IMR-90 (cell line): ENCODE data around the gene SLC1A7. TPM values are rescaled to one million over a fixed set of nuclear protein-coding genes. Genes with fewer than 3 reads are reported as not detected.

Experiments used
- ATAC-seq: fragments of 200-7000 bp; cut with Tn5 transposase; 2 replicates; pipeline ENCODE4 v1.9.1; 2020; ENCODE audit warnings: low read depth, mild to moderate bottlenecking, moderate library complexity
- BruUV-seq: library from RNA; stranded (reverse); fragments of 400-500 nt; replicated peaks from 2 replicates; lab custom pipeline; 2021; lab: Mats Ljungman, UMichigan
- CTCF ChIA-PET: fragments of 300-600 bp; formaldehyde crosslinking; extraction: SDS; loops from one replicate; lab custom pipeline; 2021; ENCODE audit warnings: antibody characterized with exemption; lab: Yijun Ruan, JAX
- POLR2A ChIA-PET: fragments of 300-600 bp; sonication (Branson Sonifier 250); formaldehyde crosslinking; loops from one replicate; lab custom pipeline; 2022; ENCODE audit warnings: antibody characterized with exemption; ENCODE audit not compliant: unreplicated experiment; lab: Charles Lee
- DNase-seq: peaks from one replicate; pipeline ENCODE4 v3.0.0; 2013
- H2AFZ ChIP-seq: replicated peaks from 2 replicates; pipeline ENCODE3; 2013; ENCODE audit warnings: low read length, mild to moderate bottlenecking; ENCODE audit not compliant: poor library complexity
- H2AK5ac ChIP-seq: 2 replicates; pipeline ENCODE4 v1.6.1; 2013; ENCODE audit warnings: low read depth, low read length, inconsistent platforms
- H2AK9ac ChIP-seq: replicated peaks from 2 replicates; pipeline ENCODE3; 2013; ENCODE audit warnings: mild to moderate bottlenecking, low read depth, low read length, moderate library complexity; ENCODE audit not compliant: poor library complexity
- H2BK120ac ChIP-seq: 2 replicates; pipeline ENCODE4 v1.6.1; 2013; ENCODE audit warnings: low read depth, low read length, inconsistent platforms
- H2BK15ac ChIP-seq: 3 replicates; pipeline ENCODE4 v1.6.1; 2013; ENCODE audit warnings: low read depth, low read length, inconsistent platforms
- H2BK20ac ChIP-seq: 2 replicates; pipeline ENCODE4 v1.6.1; 2013; ENCODE audit warnings: low read depth, mild to moderate bottlenecking, inconsistent platforms, low read length, moderate library complexity
- H2BK5ac ChIP-seq: 2 replicates; pipeline ENCODE4 v1.6.1; 2013; ENCODE audit warnings: mild to moderate bottlenecking, low read depth, low read length, inconsistent platforms; ENCODE audit not compliant: poor library complexity, severe bottlenecking
- H3K14ac ChIP-seq: replicated peaks from 2 replicates; pipeline ENCODE4 v1.6.1; 2013; ENCODE audit warnings: low read depth, low read length, inconsistent platforms
- H3K18ac ChIP-seq: 2 replicates; pipeline ENCODE4 v1.6.1; 2013; ENCODE audit warnings: low read depth, low read length, control low read depth
- H3K23ac ChIP-seq: 2 replicates; pipeline ENCODE4 v1.6.1; 2013; ENCODE audit warnings: low read depth, low read length, inconsistent platforms
- H3K27ac ChIP-seq: 2 replicates; pipeline ENCODE4 v1.5.1; 2013; ENCODE audit warnings: mild to moderate bottlenecking, control low read depth, low read length; ENCODE audit not compliant: insufficient read depth
- H3K27me3 ChIP-seq: 2 replicates; pipeline ENCODE4 v1.6.1; 2013; ENCODE audit warnings: low read length; ENCODE audit not compliant: control insufficient read depth, insufficient read depth
- H3K36me3 ChIP-seq: 2 replicates; pipeline ENCODE4 v1.6.1; 2013; ENCODE audit warnings: low read length, mixed read lengths; ENCODE audit not compliant: control insufficient read depth, insufficient read depth
- H3K4ac ChIP-seq: 2 replicates; pipeline ENCODE4 v1.6.1; 2013; ENCODE audit warnings: low read depth, low read length, inconsistent platforms
- H3K4me1 ChIP-seq: 2 replicates; pipeline ENCODE4 v1.6.1; 2013; ENCODE audit warnings: low read length, mixed read lengths; ENCODE audit not compliant: control insufficient read depth, insufficient read depth
- H3K4me2 ChIP-seq: 2 replicates; pipeline ENCODE4 v1.6.1; 2013; ENCODE audit warnings: low read depth, mild to moderate bottlenecking, control low read depth, low read length, moderate library complexity
- H3K4me3 ChIP-seq: 2 replicates; pipeline ENCODE4 v1.5.1; 2013; ENCODE audit warnings: low read depth, mild to moderate bottlenecking, control low read depth, low read length, moderate library complexity; ENCODE audit not compliant: insufficient read depth
- H3K56ac ChIP-seq: 2 replicates; pipeline ENCODE4 v1.6.1; 2013; ENCODE audit warnings: low read length, inconsistent platforms; ENCODE audit not compliant: insufficient read depth; ENCODE audit errors: extremely low read depth
- H3K79me1 ChIP-seq, 2 experiments: 2 replicates each; pipeline ENCODE4 v1.6.1; 2013; ENCODE audit warnings: low read length in 2 of 2, inconsistent platforms in 1 of 2, low read depth in 1 of 2
- H3K9ac ChIP-seq: 2 replicates; pipeline ENCODE4 v1.6.1; 2013; ENCODE audit warnings: low read depth, low read length, control low read depth
- H3K9me1 ChIP-seq: 2 replicates; pipeline ENCODE4 v1.6.1; 2013; ENCODE audit warnings: low read length, inconsistent platforms; ENCODE audit not compliant: insufficient read depth
- H3K9me3 ChIP-seq: 2 replicates; pipeline ENCODE4 v1.6.1; 2013; ENCODE audit warnings: low read length; ENCODE audit not compliant: control insufficient read depth, insufficient read depth
- H4K20me1 ChIP-seq: 2 replicates; pipeline ENCODE4 v1.6.1; 2013; ENCODE audit warnings: low read length, inconsistent platforms; ENCODE audit not compliant: insufficient read depth
- H4K5ac ChIP-seq: 2 replicates; pipeline ENCODE4 v1.6.1; 2013; ENCODE audit warnings: mild to moderate bottlenecking, low read depth, low read length, control low read depth
- H4K8ac ChIP-seq, 2 experiments: 2 replicates each; pipeline ENCODE4 v1.6.1; 2013; ENCODE audit warnings: low read depth in 2 of 2, low read length in 2 of 2, control low read depth in 1 of 2, inconsistent platforms in 1 of 2
- H4K91ac ChIP-seq: 2 replicates; pipeline ENCODE4 v1.6.1; 2013; ENCODE audit warnings: low read depth, low read length, inconsistent platforms; ENCODE audit not compliant: insufficient read depth
- BHLHE40 ChIP-seq: fragments of 150-350 bp; IDR thresholded peaks from 2 replicates; pipeline ENCODE4 v1.6.1; 2016; ENCODE audit warnings: mild to moderate bottlenecking, low read depth, low read length
- CEBPB ChIP-seq: IDR thresholded peaks from 2 replicates; pipeline ENCODE4 v1.6.1; 2012; ENCODE audit warnings: low read depth, low read length, improper control_type of control experiment
- CHD1 ChIP-seq: IDR thresholded peaks from 2 replicates; pipeline ENCODE4 v1.6.1; 2012; ENCODE audit warnings: low read depth, low read length, improper control_type of control experiment
- FOS ChIP-seq: fragments of 150-350 bp; IDR thresholded peaks from 2 replicates; pipeline ENCODE4 v1.6.1; 2016; ENCODE audit warnings: low read depth, low read length
- MAFK ChIP-seq: IDR thresholded peaks from 2 replicates; pipeline ENCODE4 v1.6.1; 2012; ENCODE audit warnings: low read depth, low read length, improper control_type of control experiment
- MAZ ChIP-seq: IDR thresholded peaks from 2 replicates; pipeline ENCODE4 v1.6.1; 2012; ENCODE audit warnings: low read depth, mild to moderate bottlenecking, low read length, improper control_type of control experiment, moderate library complexity, borderline replicate concordance
- MXI1 ChIP-seq: IDR thresholded peaks from 2 replicates; pipeline ENCODE4 v1.6.1; 2012; ENCODE audit warnings: low read depth, mild to moderate bottlenecking, low read length, moderate library complexity, borderline replicate concordance
- NFE2L2 ChIP-seq: fragments of 150-350 bp; IDR thresholded peaks from 2 replicates; pipeline ENCODE4 v1.6.1; 2016; ENCODE audit warnings: low read depth, mild to moderate bottlenecking, low read length
- POLR2A ChIP-seq: IDR thresholded peaks from 2 replicates; pipeline ENCODE4 v1.6.1; 2012; ENCODE audit warnings: mild to moderate bottlenecking, low read depth, low read length
- RAD21 ChIP-seq: IDR thresholded peaks from 2 replicates; pipeline ENCODE4 v1.6.1; 2012; ENCODE audit warnings: low read length, improper control_type of control experiment
- RCOR1 ChIP-seq: IDR thresholded peaks from 2 replicates; pipeline ENCODE4 v1.6.1; 2012; ENCODE audit warnings: mild to moderate bottlenecking, low read length, improper control_type of control experiment; ENCODE audit not compliant: insufficient replicate concordance
- RFX5 ChIP-seq: IDR thresholded peaks from 2 replicates; pipeline ENCODE4 v1.8.0; 2012; ENCODE audit warnings: low read depth, mild to moderate bottlenecking, low read length, moderate library complexity
- SMC3 ChIP-seq: fragments of 150-350 bp; IDR thresholded peaks from 2 replicates; pipeline ENCODE4 v1.6.1; 2016; ENCODE audit warnings: low read depth, mild to moderate bottlenecking, antibody characterized with exemption, low read length, moderate library complexity
- WGBS, 2 experiments: methylation state at CpG; one replicate each; pipeline versions ENCODE4 v1.1.5 to v1.1.7; 2013; ENCODE audit warnings: missing lambda C conversion rate in 2 of 2; ENCODE audit not compliant: insufficient read length in 1 of 2; ENCODE audit errors: extremely low coverage in 2 of 2; 5-methylcytosine and 5-hydroxymethylcytosine counted together
- dilution Hi-C: fragments of 300-500 bp; cut with HindIII; formaldehyde crosslinking; loops from one replicate; pipeline ENCODE4 v1.14.3; 2018; ENCODE audit warnings: low sequenced_read_pairs; ENCODE audit not compliant: unreplicated experiment
- in situ Hi-C: fragments of 300-500 bp; cut with MboI; formaldehyde crosslinking; loops from 3 replicates; pipeline ENCODE4 v1.14.3; 2019; ENCODE audit warnings: low sequenced_read_pairs, inconsistent platforms, mixed read lengths
- intact Hi-C: fragments of 100-400 bp; cut with micrococcal nuclease; formaldehyde crosslinking; loops from 2 replicates; pipeline ENCODE4 v1.10.0; 2022
- polyA plus RNA-seq, 3 experiments: library from polyadenylated mRNA; depleted of rRNA; stranded (reverse); fragments of >200 nt; gene quantifications; 2 replicates each; pipeline ENCODE4 v1.2.3, GENCODE V29; 2012; ENCODE audit warnings: low replicate concordance in 1 of 3
- total RNA-seq: library from RNA; depleted of rRNA; stranded (reverse); fragments of >200 nt; gene quantifications from 2 replicates; pipeline ENCODE4 v1.2.3, GENCODE V29; 2012
- TF ChIP-seq, protein P1 (sequence below): conservative IDR thresholded peaks from 2 replicates; pipeline ENCODE4 v1.5.1; 2012; ENCODE audit warnings: mild to moderate bottlenecking, low read depth, low read length, improper control_type of control experiment
- TF ChIP-seq, protein P2 (sequence below): fragments of 150-350 bp; IDR thresholded peaks from 2 replicates; pipeline ENCODE4 v1.6.1; 2017; ENCODE audit warnings: mild to moderate bottlenecking, antibody characterized with exemption, low read length, low read depth
- TF ChIP-seq, protein P3 (sequence below): fragments of 150-350 bp; IDR thresholded peaks from 2 replicates; pipeline ENCODE4 v1.6.1; 2016; ENCODE audit warnings: low read depth, mild to moderate bottlenecking, low read length, moderate library complexity, borderline replicate concordance

The SLC1A7 gene
- total and polyA plus RNA-seq, 2 of the 4 experiments (the other 2 are of a cell fraction), result 0.05 TPM; not detected in 1

DNA sequence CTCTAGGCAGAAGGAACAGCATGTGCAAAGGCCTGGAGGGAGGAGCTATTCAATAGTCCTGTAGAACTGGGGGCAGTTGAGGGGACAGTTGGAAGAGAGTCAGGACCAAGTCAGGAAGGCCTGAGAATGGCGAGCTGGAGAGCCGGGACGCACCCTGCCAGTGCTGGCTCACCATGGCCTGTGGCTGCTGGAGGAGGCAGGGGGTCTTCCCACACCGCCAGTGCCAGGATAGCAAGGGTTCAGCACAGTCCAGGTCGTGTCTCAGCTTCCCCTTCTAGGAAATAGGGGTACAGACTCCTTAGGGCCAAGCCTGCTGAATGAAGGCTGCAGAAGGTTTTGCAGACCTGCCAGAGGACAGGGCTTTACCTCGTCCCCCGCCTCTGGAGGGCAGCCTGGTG lies 73.2 kb downstream of the SLC1A7 start:
- H4K5ac ChIP-seq, result no peak overlapping the region
- no peak overlapping the region for H4K91ac ChIP-seq
- peaks cover 13% of the 10 kb centered on the region; the same call in 1 of the 2 replicates for H3K36me3 ChIP-seq
- intact Hi-C loops (no loop called here), dilution Hi-C loops (no loop called here), in situ Hi-C loops (no loop called here)
- H2BK5ac ChIP-seq, result no peak overlapping the region
- H3K27me3 ChIP-seq, result no peaks in the 10 kb centered on the region
- ATAC-seq, result no peak
- no peak overlapping the region for H2BK15ac ChIP-seq
- ChIA-PET CTCF (no interaction called here), POLR2A (no interaction called here)
- no peak for TF ChIP-seq RFX5
- TF ChIP-seq, protein P1, sequence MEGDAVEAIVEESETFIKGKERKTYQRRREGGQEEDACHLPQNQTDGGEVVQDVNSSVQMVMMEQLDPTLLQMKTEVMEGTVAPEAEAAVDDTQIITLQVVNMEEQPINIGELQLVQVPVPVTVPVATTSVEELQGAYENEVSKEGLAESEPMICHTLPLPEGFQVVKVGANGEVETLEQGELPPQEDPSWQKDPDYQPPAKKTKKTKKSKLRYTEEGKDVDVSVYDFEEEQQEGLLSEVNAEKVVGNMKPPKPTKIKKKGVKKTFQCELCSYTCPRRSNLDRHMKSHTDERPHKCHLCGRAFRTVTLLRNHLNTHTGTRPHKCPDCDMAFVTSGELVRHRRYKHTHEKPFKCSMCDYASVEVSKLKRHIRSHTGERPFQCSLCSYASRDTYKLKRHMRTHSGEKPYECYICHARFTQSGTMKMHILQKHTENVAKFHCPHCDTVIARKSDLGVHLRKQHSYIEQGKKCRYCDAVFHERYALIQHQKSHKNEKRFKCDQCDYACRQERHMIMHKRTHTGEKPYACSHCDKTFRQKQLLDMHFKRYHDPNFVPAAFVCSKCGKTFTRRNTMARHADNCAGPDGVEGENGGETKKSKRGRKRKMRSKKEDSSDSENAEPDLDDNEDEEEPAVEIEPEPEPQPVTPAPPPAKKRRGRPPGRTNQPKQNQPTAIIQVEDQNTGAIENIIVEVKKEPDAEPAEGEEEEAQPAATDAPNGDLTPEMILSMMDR, result no peak
- no peak for TF ChIP-seq SMC3
- TF ChIP-seq CHD1, result no peak
- TF ChIP-seq CEBPB, result no peak
- no peak for TF ChIP-seq MXI1
- no peak for TF ChIP-seq BHLHE40
- TF ChIP-seq NFE2L2, result no peak
- TF ChIP-seq, protein P2, sequence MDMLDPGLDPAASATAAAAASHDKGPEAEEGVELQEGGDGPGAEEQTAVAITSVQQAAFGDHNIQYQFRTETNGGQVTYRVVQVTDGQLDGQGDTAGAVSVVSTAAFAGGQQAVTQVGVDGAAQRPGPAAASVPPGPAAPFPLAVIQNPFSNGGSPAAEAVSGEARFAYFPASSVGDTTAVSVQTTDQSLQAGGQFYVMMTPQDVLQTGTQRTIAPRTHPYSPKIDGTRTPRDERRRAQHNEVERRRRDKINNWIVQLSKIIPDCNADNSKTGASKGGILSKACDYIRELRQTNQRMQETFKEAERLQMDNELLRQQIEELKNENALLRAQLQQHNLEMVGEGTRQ, result no peak
- no peak for TF ChIP-seq FOS
- no peak for TF ChIP-seq POLR2A
- no peak for TF ChIP-seq MAZ
- no peak for TF ChIP-seq MAFK
- TF ChIP-seq RCOR1, result no peak
- TF ChIP-seq, protein P3, sequence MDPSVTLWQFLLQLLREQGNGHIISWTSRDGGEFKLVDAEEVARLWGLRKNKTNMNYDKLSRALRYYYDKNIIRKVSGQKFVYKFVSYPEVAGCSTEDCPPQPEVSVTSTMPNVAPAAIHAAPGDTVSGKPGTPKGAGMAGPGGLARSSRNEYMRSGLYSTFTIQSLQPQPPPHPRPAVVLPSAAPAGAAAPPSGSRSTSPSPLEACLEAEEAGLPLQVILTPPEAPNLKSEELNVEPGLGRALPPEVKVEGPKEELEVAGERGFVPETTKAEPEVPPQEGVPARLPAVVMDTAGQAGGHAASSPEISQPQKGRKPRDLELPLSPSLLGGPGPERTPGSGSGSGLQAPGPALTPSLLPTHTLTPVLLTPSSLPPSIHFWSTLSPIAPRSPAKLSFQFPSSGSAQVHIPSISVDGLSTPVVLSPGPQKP, result no peak
- no peak for TF ChIP-seq RAD21
- no peaks in the 10 kb centered on the region for H3K9me3 ChIP-seq
- no peak overlapping the region for H3K56ac ChIP-seq
- H3K4me2 ChIP-seq, result no peak overlapping the region
- H3K9ac ChIP-seq, result no peak overlapping the region
- H2BK20ac ChIP-seq, result no peak overlapping the region
- no TSS peak for BruUV-seq
- no peak overlapping the region for H3K4ac ChIP-seq
- no peaks in the 10 kb centered on the region for H3K79me1 ChIP-seq
- H3K4me1 ChIP-seq, result peaks cover 4% of the 10 kb centered on the region; the same call in 1 of the 2 replicates
- H3K23ac ChIP-seq, result no peak overlapping the region
- no peak overlapping the region for H3K27ac ChIP-seq
- no peaks in the 10 kb centered on the region for H4K20me1 ChIP-seq
- no peak overlapping the region for H4K8ac ChIP-seq
- no peak overlapping the region for H2AK9ac ChIP-seq
- no peak for DNase-seq
- H2AK5ac ChIP-seq, result no peak overlapping the region
- no peak overlapping the region for H3K18ac ChIP-seq
- H2BK120ac ChIP-seq, result no peak overlapping the region
- no peak overlapping the region for H3K14ac ChIP-seq
- H2AFZ ChIP-seq, result no peak overlapping the region
- WGBS, 2 experiments, result 91% methylated on average over 4 of the region's 7 CpGs; no CpG with 5 or more reads in 1 of the 2 experiments
- H3K9me1 ChIP-seq, result peaks cover 4% of the 10 kb centered on the region; the same call in 1 of the 2 replicates
- H3K4me3 ChIP-seq, result no peak overlapping the region
